Measurements from ENCODE around the gene OIT3. TPM values are rescaled to one million over a fixed set of nuclear protein-coding genes. Genes with fewer than 3 reads are reported as not detected.

The OIT3 gene
- total RNA-seq, 1 experiment from 2014 or later, result not detected

DNA sequence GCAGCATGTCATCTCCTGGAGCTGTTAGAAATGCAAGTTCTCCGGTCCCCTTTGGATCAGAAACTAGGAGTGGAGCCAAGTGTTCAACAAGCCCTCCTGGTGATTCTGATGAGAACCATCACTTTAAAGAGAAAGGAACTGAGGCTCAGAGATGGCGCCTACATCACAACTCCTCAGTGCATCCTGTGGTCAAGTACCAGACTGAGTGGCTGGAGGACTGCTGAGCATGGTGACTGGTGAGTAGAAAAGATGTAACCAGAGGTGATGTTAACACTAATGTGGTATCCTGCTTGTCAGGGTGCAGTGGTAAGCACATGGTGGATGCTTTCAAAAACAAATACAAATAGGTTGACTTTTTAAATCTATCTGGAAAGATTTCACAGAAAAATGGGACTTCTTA lies 3.5 kb upstream of the OIT3 start:
- Histone ChIP-seq H3K36me3 (ENCODE audit: insufficient read depth, low read length, poor library complexity, severe bottlenecking) (no peaks in the 10 kb centered on the region), H3K27me3 (replicated peaks; ENCODE audit: insufficient read depth, low read depth, low read length, poor library complexity) (no peaks in the 10 kb centered on the region), H3K4me1 (ENCODE audit: insufficient read depth, low read length, poor library complexity, severe bottlenecking) (peaks cover 16% of the 10 kb centered on the region), H3K9me3 (ENCODE audit: low read depth, low read length, poor library complexity, severe bottlenecking) (no peaks in the 10 kb centered on the region), H3K4me3 (ENCODE audit: low read depth, low read length, poor library complexity, severe bottlenecking) (no peak overlapping the region), H3K27ac (ENCODE audit: low read depth, low read length, poor library complexity, severe bottlenecking) (no peak overlapping the region)
- intact Hi-C loops (cut with micrococcal nuclease; ENCODE audit: unreplicated experiment), result no loop called here
- DNase-seq (ENCODE audit: low spot score), result no peak
- BruUV-seq (replicated peaks), result no TSS peak
- ChIA-PET POLR2A (ENCODE audit: low non-redundant PET) (no interaction called here), CTCF (no interaction called here)
- TF ChIP-seq EZH2 (IDR thresholded peaks at IDR 0.05; ENCODE audit: borderline replicate concordance, low read depth, low read length, poor library complexity, severe bottlenecking), result no peak
- TF ChIP-seq, protein P1, sequence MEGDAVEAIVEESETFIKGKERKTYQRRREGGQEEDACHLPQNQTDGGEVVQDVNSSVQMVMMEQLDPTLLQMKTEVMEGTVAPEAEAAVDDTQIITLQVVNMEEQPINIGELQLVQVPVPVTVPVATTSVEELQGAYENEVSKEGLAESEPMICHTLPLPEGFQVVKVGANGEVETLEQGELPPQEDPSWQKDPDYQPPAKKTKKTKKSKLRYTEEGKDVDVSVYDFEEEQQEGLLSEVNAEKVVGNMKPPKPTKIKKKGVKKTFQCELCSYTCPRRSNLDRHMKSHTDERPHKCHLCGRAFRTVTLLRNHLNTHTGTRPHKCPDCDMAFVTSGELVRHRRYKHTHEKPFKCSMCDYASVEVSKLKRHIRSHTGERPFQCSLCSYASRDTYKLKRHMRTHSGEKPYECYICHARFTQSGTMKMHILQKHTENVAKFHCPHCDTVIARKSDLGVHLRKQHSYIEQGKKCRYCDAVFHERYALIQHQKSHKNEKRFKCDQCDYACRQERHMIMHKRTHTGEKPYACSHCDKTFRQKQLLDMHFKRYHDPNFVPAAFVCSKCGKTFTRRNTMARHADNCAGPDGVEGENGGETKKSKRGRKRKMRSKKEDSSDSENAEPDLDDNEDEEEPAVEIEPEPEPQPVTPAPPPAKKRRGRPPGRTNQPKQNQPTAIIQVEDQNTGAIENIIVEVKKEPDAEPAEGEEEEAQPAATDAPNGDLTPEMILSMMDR (conservative IDR thresholded peaks at IDR 0.05; ENCODE audit: low read depth, low read length), result no peak

DNA sequence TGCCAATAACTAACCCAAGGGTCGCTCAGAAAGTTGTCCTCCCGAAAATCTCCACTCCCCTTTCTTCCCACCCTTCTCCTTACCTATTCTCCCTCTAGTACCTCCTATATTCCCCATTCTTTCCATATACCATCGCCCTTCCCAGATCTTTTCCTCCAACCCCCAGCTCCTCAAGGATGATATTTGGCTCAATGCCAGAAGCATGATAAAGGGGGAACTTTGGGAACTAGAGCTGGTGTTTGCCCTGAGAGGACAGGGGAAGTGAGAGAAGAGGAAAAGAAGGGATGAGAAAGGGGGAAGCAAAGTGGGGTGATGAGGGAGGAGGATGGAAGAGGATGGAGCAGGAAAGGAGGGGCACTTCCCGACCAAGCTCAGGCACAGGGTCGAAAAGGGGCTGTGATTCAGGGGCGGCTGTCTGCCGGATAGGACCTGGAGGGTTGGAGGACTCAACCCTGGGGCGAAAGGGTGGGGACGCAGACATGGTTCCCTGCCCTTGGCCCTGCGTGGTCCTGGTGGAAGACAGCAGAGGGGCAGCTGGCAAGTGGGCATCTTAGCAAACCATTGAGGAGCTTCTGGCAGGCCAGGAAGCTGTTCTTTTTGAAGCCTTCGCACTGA lies 1.8 kb downstream of the OIT3 start:
- Histone ChIP-seq H3K27me3 (replicated peaks; ENCODE audit: insufficient read depth, low read depth, low read length, poor library complexity) (no peaks in the 10 kb centered on the region), H3K9me3 (ENCODE audit: low read depth, low read length, poor library complexity, severe bottlenecking) (no peaks in the 10 kb centered on the region), H3K27ac (ENCODE audit: low read depth, low read length, poor library complexity, severe bottlenecking) (no peak overlapping the region), H3K4me3 (ENCODE audit: low read depth, low read length, poor library complexity, severe bottlenecking) (no peak overlapping the region), H3K4me1 (ENCODE audit: insufficient read depth, low read length, poor library complexity, severe bottlenecking) (no peaks in the 10 kb centered on the region), H3K36me3 (ENCODE audit: insufficient read depth, low read length, poor library complexity, severe bottlenecking) (no peaks in the 10 kb centered on the region)
- TF ChIP-seq EZH2 (IDR thresholded peaks at IDR 0.05; ENCODE audit: borderline replicate concordance, low read depth, low read length, poor library complexity, severe bottlenecking), result no peak
- TF ChIP-seq, protein P1 (conservative IDR thresholded peaks at IDR 0.05; ENCODE audit: low read depth, low read length), result no peak
- no TSS peak for BruUV-seq (replicated peaks)
- ChIA-PET CTCF (no interaction called here), POLR2A (ENCODE audit: low non-redundant PET) (interaction anchor here (0.5 kb wide), 1 partner anchor 207 kb away, joined by 8 read pairs; no protein-coding TSS in a partner anchor)
- DNase-seq (ENCODE audit: low spot score), result no peak
- intact Hi-C loops (cut with micrococcal nuclease; ENCODE audit: unreplicated experiment), result no loop called here

DNA sequence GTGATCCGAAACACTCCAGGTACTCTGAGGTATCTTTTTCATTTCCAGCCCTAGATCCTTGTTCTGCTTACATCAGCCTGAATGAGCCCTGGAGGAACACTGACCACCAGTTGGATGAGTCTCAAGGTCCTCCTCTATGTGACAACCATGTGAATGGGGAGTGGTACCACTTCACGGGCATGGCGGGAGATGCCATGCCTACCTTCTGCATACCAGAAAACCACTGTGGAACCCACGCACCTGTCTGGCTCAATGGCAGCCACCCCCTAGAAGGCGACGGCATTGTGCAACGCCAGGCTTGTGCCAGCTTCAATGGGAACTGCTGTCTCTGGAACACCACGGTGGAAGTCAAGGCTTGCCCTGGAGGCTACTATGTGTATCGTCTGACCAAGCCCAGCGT lies 5.1 kb downstream of the OIT3 start:
- no peaks in the 10 kb centered on the region for H3K36me3 ChIP-seq (ENCODE audit: insufficient read depth, low read length, poor library complexity, severe bottlenecking)
- no peak overlapping the region for H3K27ac ChIP-seq (ENCODE audit: low read depth, low read length, poor library complexity, severe bottlenecking)
- CTCF ChIA-PET, result no interaction called here
- TF ChIP-seq EZH2 (IDR thresholded peaks at IDR 0.05; ENCODE audit: borderline replicate concordance, low read depth, low read length, poor library complexity, severe bottlenecking), result no peak
- TF ChIP-seq, protein P1 (conservative IDR thresholded peaks at IDR 0.05; ENCODE audit: low read depth, low read length), result no peak
- intact Hi-C loops (cut with micrococcal nuclease; ENCODE audit: unreplicated experiment), result no loop called here
- H3K4me3 ChIP-seq (ENCODE audit: low read depth, low read length, poor library complexity, severe bottlenecking), result no peak overlapping the region
- no TSS peak for BruUV-seq (replicated peaks)
- H3K9me3 ChIP-seq (ENCODE audit: low read depth, low read length, poor library complexity, severe bottlenecking), result no peaks in the 10 kb centered on the region
- DNase-seq (ENCODE audit: low spot score), result no peak
- H3K4me1 ChIP-seq (ENCODE audit: insufficient read depth, low read length, poor library complexity, severe bottlenecking), result no peaks in the 10 kb centered on the region
- POLR2A ChIA-PET (ENCODE audit: low non-redundant PET), result no interaction called here
- H3K27me3 ChIP-seq (replicated peaks; ENCODE audit: insufficient read depth, low read depth, low read length, poor library complexity), result no peaks in the 10 kb centered on the region
